DOHH2 (cell line): ENCODE results near the gene TARS1.

Experiments
- CTCF ChIP-seq: fragments of 200-600 bp; sonication (generic); IDR thresholded peaks from one replicate; pipeline ENCODE4 v1.5.1; 2014; ENCODE audit warnings: antibody characterized with exemption, mild to moderate bottlenecking, low read depth, low read length; ENCODE audit not compliant: poor library complexity, severe bottlenecking
- EZH2phosphoT487 ChIP-seq: fragments of 200-600 bp; sonication (generic); IDR thresholded peaks from 2 replicates; pipeline ENCODE4 v1.6.1; 2017; ENCODE audit warnings: borderline replicate concordance, mild to moderate bottlenecking, antibody characterized with exemption, low read length, moderate library complexity, mixed read lengths

GRCh38 chr5:33433303-33434240 is 7.2 kb upstream of the TARS1 start:
- TF ChIP-seq CTCF, result no peak
- no peak for TF ChIP-seq EZH2phosphoT487
